HFFc6 (cell line): Measurements from ENCODE around the gene ST6GAL1. TPM values are rescaled to one million over a fixed set of nuclear protein-coding genes. Genes with fewer than 3 reads are reported as not detected.

Source experiments
- DNase-seq: peaks from one replicate; pipeline ENCODE4 v3.0.0-alpha.2; 2018
- H3K27ac Mint-ChIP-seq: 2 replicates; pipeline ENCODE4 v1.8.0; 2020; ENCODE audit warnings: mild to moderate bottlenecking, mixed read lengths
- H3K27me3 Mint-ChIP-seq: 2 replicates; pipeline ENCODE4 v1.8.0; 2021; ENCODE audit warnings: mild to moderate bottlenecking, moderate library complexity, mixed read lengths; ENCODE audit not compliant: insufficient read depth
- H3K36me3 Mint-ChIP-seq: 2 replicates; pipeline ENCODE4 v1.8.0; 2021; ENCODE audit warnings: low read depth, mixed read lengths
- H3K4me1 Mint-ChIP-seq: 2 replicates; pipeline ENCODE4 v1.8.0; 2020; ENCODE audit warnings: low read depth, mixed read lengths
- H3K4me3 Mint-ChIP-seq: 2 replicates; pipeline ENCODE4 v1.8.0; 2020; ENCODE audit warnings: mild to moderate bottlenecking, moderate library complexity, mixed read lengths
- H3K9me3 Mint-ChIP-seq: 2 replicates; pipeline ENCODE4 v1.8.0; 2020; ENCODE audit warnings: mild to moderate bottlenecking, mixed read lengths
- total RNA-seq, 6 experiments: library from RNA; stranded (reverse); fragmentation: NEBNext Ultra II Directional; extraction: Animal tissue kit (Norgen Biotek cat#: 25700); gene quantifications; 2 replicates in 1 of 6; 3 replicates in 5 of 6; pipeline ENCODE4 v1.2.3, GENCODE V29; 2021
- TF ChIP-seq, protein P1 (sequence below): fragments of 200-600 bp; sonication (generic); IDR thresholded peaks from 2 replicates; pipeline ENCODE4 v1.5.0; 2021; ENCODE audit warnings: antibody characterized with exemption, mild to moderate bottlenecking

The ST6GAL1 gene
- total RNA-seq, 6 experiments from 2014 or later = 0.88 to 2.6 (median 1.9) TPM

DNA sequence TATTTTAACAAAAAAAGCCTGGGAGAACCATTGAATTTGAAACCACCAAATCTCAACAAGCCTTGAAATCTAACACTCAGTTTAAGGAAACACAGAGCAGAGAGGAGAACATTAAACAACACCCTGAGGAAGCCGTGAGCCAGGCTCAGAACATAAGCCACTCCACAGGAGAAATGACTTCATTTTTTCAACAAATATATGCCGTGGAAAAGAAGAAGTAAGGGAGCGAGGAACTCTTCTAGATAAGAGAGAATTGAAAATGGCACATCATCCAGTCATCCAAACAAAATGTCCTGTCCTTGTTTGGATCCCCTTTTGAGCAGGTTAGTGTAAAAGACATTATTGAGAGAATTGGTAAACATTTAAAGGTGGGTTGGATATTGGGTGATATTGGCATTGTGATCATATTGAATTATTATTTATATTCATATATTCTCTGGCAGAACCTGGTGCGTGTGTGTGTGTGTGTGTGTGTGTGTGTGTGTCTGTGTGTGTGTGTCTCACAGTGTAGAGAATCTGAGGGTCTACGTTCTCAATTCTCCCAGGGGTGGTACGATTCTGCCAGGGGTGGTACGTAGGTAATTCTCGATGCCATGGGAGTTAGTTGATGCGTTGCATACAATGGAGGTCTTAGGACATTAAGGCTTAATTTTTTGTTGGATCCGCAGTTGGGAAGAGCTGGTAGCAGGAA, 94.4 kb downstream of the ST6GAL1 start:
- TF ChIP-seq, protein P1, sequence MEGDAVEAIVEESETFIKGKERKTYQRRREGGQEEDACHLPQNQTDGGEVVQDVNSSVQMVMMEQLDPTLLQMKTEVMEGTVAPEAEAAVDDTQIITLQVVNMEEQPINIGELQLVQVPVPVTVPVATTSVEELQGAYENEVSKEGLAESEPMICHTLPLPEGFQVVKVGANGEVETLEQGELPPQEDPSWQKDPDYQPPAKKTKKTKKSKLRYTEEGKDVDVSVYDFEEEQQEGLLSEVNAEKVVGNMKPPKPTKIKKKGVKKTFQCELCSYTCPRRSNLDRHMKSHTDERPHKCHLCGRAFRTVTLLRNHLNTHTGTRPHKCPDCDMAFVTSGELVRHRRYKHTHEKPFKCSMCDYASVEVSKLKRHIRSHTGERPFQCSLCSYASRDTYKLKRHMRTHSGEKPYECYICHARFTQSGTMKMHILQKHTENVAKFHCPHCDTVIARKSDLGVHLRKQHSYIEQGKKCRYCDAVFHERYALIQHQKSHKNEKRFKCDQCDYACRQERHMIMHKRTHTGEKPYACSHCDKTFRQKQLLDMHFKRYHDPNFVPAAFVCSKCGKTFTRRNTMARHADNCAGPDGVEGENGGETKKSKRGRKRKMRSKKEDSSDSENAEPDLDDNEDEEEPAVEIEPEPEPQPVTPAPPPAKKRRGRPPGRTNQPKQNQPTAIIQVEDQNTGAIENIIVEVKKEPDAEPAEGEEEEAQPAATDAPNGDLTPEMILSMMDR = no peak
- DNase-seq = no peak
- no peaks in the 10 kb centered on the region for H3K9me3 Mint-ChIP-seq
- no peaks in the 10 kb centered on the region for H3K36me3 Mint-ChIP-seq
- no peak overlapping the region for H3K4me3 Mint-ChIP-seq
- no peak overlapping the region for H3K27ac Mint-ChIP-seq
- H3K4me1 Mint-ChIP-seq = no peaks in the 10 kb centered on the region
- H3K27me3 Mint-ChIP-seq = no peaks in the 10 kb centered on the region; the same call in 1 of the 2 replicates

DNA sequence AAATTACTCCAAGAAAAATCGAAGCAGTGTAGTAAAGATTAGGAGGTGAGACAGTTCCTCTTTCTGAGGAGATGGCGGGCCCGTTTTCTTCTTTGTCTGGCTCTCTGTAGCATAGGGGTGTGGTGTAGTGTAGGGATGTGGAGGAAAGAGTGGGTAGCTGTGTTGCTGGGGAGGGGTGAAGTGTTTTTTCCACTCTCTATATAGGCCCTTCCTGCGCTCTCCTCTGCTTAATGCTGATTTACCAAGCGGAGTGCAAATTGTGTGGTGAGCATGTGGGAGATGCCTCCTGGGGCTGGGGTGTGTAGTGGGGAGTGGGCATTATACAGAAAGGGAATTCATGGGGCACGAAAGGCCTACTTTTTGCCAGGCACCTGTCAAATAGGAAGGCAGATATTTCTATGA, 94.9 kb downstream of the ST6GAL1 start:
- Mint-ChIP-seq H3K27me3 (peaks cover 3% of the 10 kb centered on the region), H3K36me3 (no peaks in the 10 kb centered on the region), H3K4me1 (no peaks in the 10 kb centered on the region), H3K9me3 (no peaks in the 10 kb centered on the region), H3K27ac (no peak overlapping the region), H3K4me3 (no peak overlapping the region)
- DNase-seq = no peak
- TF ChIP-seq, protein P1 = no peak

DNA sequence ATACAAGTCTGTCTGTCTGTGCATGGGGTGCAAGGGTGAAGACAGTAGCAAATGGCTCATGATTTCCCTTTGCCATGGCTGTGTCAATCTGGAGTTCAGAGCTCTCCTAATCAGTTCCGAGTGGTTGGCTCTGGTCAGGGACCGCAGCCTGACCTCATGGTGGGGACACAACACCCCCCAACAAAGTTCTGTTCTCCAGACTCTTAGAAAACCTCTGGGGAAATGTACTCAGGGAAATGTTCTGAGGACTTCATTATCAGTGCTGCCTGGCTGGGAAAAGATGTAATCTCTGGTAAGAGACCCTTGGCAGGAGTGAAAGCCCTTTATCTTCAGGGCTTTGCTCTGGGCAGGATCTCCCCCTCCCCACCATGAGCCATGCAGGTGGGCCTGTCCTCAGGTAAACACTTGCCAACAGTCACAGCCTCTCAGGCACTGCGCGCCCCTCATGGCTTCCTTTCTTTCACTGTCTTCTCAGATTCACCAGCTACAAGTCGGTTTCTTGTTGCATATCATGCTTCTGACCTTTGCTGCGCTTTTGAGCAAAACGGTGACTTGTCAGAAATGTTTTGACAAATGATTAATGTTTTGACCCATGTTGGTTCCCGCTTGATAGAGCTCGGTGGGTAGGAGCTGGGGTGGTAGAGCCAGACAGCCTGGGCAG, 95.5 kb downstream of the ST6GAL1 start:
- H3K9me3 Mint-ChIP-seq = no peaks in the 10 kb centered on the region
- H3K4me1 Mint-ChIP-seq = no peaks in the 10 kb centered on the region
- no peak for DNase-seq
- peaks cover 3% of the 10 kb centered on the region for H3K27me3 Mint-ChIP-seq
- H3K4me3 Mint-ChIP-seq = no peak overlapping the region
- no peaks in the 10 kb centered on the region for H3K36me3 Mint-ChIP-seq
- TF ChIP-seq, protein P1 = no peak
- H3K27ac Mint-ChIP-seq = no peak overlapping the region

DNA sequence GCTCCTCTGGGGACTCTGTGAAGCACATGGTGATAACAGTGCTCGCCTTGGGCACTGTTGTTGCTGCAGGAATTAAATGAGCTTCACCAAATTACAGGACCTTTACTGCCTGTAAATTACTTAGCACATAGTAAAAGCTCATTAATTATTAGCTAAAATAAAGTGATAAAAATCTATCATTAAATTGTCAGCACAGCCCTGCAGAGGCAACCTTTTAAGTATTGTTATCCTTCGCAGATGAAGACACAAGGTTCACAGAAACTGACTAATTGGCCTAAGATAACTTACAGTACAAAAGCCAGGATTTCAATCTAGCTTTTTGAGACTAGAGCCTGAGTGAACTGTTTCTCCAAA, 96.0 kb downstream of the ST6GAL1 start:
- TF ChIP-seq, protein P1 = no peak
- H3K4me1 Mint-ChIP-seq = no peaks in the 10 kb centered on the region
- H3K4me3 Mint-ChIP-seq = no peak overlapping the region
- peaks cover 3% of the 10 kb centered on the region for H3K27me3 Mint-ChIP-seq
- no peaks in the 10 kb centered on the region for H3K36me3 Mint-ChIP-seq
- DNase-seq = no peak
- no peaks in the 10 kb centered on the region for H3K9me3 Mint-ChIP-seq
- no peak overlapping the region for H3K27ac Mint-ChIP-seq

DNA sequence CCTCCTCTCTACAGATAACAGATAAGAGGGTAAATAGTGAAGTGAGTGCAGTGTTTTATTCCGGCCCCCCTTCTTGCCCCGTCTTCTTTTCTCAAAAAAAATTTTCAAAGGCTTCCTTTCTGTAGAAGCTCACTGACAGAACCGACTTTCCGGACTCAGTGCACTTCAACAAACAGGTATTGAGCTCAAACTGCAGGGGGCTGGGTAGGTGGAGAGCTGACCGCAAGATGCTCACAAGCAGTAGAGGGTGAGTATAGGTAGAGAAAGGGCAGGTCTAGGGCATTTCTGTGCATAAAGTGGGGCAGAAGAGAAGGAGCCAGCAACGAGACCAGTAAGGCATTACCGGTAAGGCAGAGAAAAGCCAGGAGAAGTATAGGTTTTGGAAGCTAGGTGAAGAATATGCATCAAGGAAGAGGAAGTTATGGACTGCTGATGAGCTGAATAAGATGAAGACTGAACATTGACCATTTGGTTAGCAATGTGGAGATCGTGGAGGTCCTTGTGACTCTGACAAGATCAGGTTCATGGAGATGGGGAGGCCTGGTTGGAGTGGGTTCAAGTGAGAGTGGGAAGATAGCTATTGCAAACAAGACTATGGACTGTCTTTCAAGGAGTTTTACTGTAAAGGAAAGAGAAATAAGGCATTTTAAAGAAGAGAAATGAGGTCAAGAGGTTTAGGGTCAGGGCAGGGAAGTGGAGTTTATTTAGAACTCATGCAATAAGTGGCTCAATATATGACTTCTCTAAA, 97.4 kb downstream of the ST6GAL1 start:
- DNase-seq = no peak
- TF ChIP-seq, protein P1 = no peak
- Mint-ChIP-seq H3K27ac (no peak overlapping the region), H3K4me1 (no peaks in the 10 kb centered on the region), H3K4me3 (no peak overlapping the region), H3K9me3 (no peaks in the 10 kb centered on the region), H3K27me3 (peaks cover 3% of the 10 kb centered on the region), H3K36me3 (no peaks in the 10 kb centered on the region)
